HG03442 (cell line): Measurements from ENCODE around the gene MANEAL.

Source experiments
- ATAC-seq: cut with Tn5 transposase; IDR thresholded peaks from one replicate; pipeline ENCODE4 v1.9.1; 2021; ENCODE audit warnings: mild to moderate bottlenecking, moderate library complexity; ENCODE audit not compliant: unreplicated experiment

MANEAL gene

DNA sequence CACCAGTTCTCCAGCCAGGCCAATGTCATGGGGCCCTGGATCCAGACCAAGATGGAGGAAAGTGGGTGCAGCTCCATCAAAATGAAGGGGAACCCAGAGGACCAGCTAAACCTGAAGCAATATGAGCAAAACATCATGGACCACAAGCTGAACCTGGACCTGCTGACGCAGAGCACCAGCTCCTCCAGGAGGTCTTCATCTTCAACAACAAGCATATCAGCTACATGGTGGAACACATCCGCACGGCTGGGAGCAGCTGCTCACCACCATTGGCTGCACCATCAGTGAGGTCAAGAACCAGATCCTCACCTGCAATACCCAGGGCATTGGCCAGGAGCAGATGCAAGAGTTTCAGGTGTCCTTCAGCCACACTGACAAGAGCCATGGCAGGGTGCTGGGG lies 15.0 kb upstream of the MANEAL start:
- no peak for ATAC-seq

DNA sequence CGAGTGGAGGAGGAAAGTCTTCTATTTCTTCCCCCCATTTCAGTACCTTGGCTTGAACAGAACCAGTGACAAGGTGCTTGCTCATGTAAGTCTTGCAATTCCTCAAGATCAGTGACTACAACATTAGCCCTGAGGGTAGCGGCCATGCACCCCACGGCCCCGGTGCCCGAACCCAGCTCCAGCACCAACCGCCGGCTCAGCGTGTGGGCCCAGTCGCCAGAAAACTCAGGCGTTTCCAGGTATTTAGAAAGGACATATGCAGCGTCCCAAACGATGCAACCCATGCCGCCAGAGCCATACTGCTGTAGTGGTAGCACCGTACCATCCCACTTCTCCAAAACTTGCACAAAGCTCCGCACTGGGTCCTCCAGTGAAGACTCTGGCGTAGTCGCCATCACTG lies 11.2 kb upstream of the MANEAL start:
- ATAC-seq: no peak

DNA sequence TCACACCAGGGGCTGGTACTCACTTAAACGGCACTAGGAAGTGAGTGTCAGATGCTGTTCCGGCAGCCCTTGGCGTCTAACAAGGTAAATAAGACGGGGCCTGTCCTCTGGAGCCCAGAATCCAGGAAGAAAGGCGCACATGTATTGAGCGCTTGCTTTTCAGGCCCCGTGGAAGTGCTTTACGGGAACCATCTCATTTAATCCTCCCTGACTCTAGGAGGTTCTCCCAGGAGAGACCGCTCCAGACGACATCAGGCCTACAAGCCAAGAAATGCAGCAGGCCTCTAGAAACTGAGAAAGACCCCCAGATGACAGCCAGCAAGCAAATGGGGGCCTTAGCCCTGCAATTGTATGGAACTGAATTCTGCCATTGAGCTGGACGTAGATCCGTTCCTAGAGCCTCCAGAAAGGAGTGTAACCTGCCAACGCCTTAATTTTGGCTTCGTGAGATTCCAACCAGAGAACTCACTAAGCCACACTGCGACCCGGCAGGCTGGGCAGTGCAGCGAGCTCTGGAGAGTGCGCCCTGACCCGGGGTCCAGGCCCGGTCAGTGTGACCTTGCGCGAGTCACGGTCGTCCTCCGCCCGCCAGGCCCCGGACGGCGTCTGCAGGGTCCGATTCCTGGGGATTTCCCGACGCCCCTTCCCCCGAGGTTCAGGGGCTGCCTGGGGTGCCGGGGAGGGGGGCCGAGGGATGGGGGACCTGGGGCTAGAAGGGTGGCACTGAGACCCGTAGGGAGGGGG lies 532 bp upstream of the MANEAL start:
- ATAC-seq: no peak

DNA sequence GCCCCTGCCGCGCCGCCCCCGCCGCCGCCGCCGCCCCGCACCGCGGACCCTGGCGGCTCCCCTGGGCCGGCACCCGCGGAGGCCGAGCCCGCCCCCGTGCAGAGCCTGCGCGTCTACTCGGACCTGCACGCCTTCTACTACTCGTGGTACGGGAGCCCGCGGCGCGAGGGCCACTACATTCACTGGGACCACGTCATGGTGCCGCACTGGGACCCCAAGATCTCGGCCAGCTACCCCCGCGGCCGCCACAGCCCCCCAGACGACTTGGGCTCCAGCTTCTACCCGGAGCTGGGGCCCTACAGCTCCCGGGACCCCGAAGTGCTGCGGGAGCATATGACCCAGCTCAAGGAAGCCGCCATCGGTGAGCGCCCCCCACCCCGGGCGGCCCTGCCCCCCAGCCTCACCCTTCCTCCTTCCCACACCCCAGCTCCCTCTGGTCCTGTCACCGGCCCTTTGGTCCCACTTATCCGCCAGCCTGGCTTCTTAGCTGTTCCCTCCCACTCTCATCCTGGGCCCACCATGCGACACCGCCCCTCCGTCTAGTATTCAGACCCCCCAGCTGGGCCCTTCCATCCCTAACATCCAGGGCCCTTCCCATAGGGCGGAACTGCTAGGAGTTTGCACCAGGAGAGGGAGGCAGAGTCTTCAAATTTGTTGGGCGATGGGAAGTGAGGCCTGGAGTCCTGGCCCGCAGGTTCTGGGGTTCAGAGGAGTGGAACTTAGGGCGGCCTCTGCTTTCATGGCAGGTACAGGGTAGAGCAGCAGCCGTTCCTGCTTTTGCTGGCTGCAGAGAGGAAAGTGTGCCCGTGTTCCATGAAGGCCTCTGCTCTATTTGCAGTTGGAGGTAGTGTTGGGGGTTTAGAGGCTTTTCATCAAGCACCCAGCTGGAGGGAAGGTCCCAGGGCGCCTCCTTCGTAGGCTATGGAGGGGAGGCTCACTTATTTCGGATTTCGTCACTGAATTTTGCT lies 1.0 kb downstream of the MANEAL start:
- no peak for ATAC-seq

DNA sequence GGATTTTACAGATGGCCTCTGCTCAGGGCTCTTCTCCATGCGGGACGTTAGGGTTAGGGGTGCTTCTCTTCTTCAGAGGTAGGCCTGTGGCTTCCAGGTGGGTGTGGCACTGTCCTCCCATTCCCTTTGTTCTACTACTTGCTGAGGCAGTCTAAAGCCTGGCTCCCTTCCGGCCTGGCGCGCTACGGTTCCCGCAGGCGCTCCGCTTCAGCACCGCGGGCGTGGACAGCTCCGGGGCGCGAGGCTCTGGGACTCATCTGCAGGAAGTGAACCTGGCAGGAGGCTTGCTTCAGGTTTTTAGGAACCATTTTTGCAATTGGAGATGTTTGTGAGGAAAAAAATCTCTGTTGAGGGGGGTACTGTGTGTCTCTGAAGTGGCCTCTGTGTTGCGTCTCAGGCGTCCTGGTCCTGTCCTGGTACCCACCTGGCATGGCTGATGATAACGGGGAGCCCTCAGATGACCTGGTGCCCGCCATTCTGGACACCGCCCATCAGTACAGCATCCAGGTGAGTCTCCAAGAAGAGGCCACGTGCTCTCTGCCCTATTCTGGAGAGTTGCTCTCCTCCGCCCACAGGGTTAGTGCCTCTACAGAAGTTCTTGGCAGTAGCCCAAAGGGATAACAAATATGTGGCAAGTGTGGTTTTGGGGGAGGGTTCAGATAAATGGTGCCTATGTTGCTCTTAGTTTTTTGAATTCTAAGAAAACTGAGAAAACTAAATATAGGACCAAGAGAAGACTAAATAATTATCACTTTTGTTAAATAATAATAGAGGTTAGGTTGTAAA lies 1.9 kb downstream of the MANEAL start:
- no peak for ATAC-seq

DNA sequence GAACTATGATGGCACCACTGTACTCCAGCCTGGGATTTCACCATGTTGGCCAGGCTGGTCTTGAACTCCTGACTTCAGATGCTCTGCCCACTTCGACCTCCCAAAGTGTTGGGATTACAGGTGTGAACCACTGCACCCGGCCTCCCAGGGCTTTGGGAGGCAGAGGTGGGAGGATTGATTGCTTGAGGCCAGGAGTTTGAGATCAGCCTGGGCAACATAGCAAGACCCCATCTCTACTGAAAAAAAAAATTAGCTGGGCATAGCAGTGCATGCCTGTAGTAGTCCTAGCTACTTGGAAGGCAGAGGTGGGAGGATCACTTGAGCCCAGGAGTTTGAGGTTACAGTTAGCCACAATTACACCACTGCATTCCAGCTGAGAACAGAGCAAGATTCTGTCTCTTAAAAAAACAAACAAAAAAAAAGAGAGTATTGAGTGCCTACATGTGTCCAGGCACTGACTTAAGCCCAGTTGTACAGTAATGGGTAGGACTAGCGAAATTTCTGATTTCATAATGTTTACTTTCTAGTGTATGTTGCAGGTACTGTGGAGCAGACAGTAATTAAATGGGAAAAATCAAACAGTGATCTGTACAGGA lies 4.2 kb downstream of the MANEAL start:
- no peak for ATAC-seq

DNA sequence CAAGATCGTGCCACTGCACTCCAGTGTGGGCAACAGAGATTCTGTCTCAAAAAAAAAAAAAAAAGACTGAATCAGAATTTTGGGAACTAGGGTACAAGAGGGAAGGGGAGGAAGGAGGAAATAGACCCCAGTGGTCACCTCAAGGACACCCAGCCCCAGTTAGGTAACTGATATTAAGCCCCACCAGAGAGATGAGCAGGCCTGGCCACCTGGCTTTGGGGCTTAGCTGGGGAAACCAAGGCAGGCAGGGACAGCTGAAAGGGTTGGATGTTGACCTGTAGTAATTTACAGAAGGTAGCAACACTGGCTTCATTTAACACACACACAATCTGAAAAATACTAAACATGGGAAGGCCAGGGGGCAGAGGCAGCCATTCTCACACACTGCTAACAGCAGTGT lies 8.8 kb downstream of the MANEAL start:
- no peak for ATAC-seq

DNA sequence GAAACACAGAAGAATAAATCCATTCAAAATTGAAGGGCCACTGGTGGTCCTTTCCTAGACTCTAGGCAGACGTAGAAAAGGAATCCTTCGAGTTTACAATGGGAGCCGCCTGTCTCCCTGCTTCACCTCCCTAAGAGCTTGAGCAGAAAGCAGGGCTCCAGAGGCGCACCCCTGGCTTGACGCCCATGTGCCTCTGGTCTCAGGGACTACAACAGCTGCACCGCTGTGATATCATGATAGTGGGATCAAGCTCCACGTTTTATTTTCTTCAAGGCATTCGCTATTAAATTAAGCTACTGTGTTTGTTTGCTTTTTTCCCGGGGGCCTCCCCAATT lies 13.5 kb downstream of the MANEAL start:
- ATAC-seq: no peak

DNA sequence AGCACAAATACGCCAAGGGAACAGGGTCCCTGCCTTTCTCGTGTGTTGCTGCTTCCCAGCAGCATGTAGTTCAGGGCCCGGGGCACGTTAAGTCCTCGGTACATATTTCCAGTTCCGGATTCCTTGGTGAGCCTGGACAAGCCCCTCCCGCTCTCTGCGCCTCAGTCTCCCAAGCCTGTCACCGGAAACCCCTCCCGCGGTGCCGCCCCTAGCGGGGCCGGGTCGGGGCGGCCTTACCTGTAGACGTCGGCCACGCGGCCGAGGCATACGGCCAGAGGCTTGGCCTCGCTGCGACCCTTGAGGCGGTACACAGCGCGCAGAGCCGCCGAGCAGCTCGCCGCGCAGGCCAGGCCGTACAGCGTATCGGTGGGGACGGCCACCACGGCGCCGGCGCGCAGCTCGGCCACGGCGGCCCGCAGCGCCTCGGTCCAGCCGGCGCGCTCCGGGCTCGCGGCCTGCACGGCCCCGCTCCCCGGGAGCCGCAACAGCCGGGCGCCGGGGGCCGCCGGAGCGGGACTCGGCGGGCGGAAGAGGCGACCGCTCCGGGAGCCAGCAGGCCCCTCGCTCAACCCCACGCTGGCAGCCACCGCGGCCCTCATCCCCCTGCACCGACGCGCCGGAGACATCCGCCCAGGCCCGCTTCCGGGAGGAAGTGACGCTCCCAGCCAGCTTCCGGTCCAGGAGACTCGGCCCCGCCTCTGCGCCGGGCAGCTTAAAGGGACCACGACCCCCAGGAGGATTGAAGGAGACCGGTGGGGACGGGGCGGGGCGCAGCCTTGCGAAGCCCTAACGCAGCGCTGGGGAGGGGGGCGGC lies 14.1 kb downstream of the MANEAL start, which contains the start of the genes C1orf122 and YRDC:
TSS of gene C1orf122 (plus strand) at position 236 of the 814 bp plus-strand sequence. CDS start 615 bp downstream, outside the sequence.
TSS of gene YRDC (minus strand) at position 654 of the 814 bp plus-strand sequence. CDS start at position 626, 28 bp downstream.
- peak; percentile 78 for ATAC-seq

DNA sequence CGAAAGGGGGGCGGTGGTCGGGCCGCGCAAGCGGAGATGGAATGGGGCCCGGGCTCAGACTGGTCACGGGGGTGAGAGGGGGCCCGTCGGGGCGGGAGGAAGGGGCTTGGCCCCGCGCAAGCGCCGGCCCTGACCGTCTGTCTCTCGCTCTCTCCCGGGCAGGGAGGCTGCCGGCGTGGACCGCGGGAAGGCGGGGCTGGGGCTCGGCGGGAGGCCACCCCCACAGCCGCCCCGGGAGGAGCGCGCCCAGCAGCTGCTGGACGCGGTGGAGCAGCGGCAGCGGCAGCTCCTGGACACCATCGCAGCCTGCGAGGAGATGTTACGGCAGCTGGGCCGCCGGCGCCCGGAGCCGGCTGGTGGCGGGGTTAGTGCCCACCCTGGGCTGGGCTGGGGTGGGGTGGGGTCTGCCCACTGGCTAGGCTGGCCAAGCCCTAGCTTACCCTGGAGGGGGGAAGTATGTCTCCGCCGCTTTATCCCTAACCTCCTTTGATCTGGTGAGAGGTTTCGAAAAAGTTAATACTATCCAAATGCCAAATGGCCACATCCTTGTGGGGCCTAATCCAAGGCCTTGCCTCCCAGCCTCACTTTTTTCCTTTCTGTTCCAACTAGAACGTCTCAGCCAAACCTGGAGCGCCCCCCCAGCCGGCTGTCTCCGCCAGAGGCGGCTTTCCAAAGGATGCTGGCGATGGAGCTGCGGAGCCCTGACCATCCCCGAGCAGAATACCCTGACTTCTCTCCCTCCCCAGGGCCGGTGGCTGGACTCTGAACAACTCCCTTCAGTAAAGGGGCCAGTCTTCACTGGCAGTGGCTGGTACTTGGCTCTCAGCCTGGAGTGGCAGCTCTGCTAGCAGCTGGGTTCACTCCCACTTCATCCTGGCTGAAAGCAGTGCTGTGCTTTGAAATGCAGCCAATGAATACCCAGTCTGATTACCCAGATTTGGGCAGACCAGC lies 15.0 kb downstream of the MANEAL start:
- peak; percentile 32 for ATAC-seq

DNA sequence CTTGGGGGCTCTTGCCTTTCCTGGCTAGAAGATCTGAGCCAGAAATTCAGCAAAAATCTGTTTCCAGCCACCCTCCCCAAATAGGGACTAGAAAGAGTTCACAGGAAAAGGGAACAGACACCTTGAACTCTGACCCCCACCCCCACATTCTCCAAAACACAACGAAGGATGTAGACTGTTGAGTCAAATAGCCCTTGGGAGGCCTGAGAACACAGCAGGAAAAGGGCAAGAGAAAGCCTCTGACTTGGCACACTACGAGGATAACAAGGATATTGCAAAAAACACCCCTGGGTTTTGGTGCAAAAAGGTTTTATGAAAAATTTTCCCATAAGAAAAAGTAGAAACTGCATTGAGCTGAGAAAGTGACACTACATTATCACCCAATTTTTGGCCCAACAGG lies 16.3 kb downstream of the MANEAL start:
- ATAC-seq: no peak

DNA sequence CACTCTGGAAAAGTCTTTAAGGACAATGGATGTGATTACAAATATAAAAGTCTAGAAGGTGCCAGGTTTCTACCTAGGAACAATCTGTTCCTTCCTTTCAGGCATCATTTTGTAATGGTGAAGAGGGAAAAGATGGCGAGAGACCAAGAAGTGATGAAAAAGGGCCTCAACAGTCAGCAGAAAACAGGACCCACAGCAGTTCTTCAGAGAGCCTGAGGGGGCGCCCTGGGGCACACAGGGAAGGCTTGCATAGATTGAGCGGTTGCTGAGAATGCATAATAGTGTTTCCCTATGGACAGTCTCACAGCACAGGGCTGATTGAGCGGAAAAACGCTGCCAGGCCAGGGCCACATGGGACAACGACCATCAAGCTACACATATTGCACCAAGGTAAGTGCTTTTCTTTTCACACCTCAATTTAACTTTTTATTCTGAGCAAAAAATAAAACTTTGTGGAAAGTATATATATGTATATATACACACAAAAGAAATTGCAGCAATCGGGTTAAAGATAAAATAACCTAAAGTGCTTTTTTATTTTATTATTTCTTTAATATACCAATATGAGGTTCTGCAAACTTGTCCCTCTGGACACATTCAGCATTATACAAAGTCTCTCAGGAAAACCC lies 17.5 kb downstream of the MANEAL start:
- no peak for ATAC-seq

DNA sequence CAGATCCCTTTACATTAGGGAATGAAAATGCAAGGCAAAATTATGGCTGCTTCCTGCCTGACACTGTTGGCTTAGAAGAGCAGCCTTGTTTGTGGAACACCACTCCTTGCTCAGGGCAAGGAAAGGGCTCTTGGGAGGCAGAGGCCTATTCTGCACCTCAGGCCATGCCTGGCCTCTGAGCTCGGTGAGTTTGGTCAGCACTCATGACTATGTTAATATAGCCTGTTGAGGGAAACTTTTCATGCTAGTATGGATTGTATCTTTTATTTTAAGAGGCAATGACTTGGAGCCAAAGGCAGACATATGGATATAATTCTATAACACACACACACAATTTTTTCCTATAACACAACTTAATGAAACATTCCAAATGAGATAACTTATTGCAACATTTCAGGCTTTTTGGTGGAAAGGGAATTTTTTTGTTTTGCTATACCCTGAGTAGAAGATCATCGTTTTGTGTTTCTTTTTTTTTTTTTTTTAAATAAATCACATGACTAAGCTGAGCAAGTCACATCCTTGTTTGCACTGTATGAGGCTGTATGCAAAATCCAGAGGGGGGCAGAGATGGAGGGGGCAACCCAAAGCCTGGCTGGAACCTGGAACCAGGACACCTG lies 20.0 kb downstream of the MANEAL start:
- no peak for ATAC-seq

DNA sequence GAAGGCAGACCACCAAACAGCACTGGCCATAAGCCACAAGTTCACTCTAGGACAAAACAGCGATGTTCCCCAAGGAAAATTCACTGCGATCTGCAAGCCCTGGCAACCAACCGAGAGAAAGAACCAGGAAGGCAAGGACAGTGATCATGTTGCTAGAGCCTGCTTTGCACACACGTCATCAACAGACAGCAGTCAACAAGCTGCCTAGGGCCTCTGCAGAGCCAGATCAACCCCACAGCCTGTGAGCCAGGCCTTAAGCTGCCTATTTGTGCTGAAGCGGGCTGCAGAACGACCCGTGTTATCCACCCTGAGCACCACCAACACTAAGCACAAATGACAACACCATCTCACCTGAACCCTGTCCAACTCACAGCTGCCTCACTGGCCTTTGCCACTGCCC lies 20.6 kb downstream of the MANEAL start:
- ATAC-seq: no peak

DNA sequence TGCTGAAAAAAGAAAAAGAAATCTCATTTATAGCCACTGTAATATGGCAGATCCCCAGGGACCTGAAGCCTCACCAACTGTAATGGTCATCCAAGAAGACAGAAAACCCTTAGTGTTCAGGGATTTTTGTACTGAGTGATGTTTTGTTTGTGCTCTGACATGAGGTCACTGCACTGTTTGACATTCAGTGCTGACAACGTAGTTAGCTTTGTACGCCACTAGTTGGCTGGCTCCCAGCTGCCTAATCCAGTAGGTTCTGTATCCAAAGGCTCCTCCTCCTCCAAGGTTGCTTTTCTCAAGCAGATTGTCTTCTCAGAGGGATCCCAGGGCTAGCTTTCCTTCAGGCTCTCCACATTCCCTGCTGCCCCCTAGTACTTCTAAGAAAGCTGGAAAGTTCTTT lies 23.8 kb downstream of the MANEAL start:
- no peak for ATAC-seq

DNA sequence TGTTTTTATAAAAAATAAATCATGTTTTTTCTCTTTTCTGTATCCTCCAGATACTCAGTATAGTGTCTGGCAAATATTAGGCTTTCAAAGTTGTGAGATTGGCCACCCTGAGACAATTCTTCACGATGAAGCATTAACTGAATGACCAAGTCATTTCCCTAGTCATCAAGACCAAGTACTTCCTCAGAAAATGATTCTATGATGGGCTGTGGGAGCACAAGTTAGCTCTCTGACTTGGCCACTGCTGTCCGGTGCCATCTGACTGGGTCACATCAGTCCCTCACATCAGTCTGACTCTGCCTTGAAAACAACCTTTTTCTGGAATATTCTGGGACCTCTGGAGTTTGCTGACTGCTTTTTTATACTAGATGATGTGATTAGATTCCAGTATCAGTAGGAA lies 27.8 kb downstream of the MANEAL start:
- no peak for ATAC-seq

DNA sequence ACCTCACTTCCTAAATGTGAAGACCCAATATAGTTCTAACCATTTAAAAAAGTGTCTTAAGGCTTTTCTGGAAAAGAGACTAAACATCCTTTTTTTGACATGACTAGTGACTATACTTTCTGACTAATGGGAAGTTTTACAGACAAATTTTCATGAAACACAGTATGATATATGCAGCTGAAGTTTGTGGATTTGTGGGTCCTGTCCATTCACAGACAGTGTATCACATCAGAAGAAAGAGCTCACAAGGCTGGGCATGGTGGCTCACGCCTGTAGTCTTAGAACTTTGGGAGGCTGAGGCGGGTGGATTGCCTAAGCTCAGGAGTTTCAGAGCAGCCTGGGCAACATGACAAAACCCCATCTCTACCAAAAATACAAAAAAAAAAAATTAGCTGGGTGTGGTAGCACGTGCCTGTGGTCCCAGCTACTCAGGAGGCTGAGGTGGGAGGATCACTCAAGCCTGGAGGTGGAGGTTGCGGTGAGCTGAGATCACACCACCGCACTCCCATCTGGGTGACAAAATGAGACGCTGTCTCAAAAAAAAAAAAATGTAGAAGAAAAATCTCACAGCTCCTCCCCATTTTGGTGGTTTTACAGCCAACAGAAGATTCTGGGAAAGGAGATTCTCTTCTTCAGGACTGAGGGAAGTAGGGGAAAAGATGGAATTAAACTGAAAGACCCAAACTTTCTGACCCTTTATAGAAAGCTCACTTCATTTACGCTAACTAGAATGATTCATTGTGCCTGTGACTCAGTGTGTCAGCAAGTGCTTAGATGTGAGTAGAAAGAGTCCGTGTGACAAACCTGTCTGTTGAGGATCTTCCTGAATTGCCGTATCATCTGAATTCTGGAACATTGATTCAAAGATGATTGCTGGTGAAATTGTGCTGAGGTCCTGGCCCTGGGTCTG lies 29.5 kb downstream of the MANEAL start:
- ATAC-seq: no peak
